OCI-LY3 (cell line): Measurements from ENCODE around the gene ATP5ME.
A peak's percentile ranks its signal among the peaks of the same experiment; 100 is the strongest.

Source experiments
- H2AFZ ChIP-seq: fragments of 200-600, 300-600 bp; shearing (Covaris generic); 2 replicates; pipeline ENCODE4 v1.6.0; 2014; ENCODE audit warnings: antibody characterized with exemption, low read depth, low read length
- H3K27ac ChIP-seq: fragments of 200-600, 300-600 bp; sonication (generic); 2 replicates; pipeline ENCODE4 v1.5.1; 2014; ENCODE audit warnings: mild to moderate bottlenecking, low read length, moderate library complexity, mixed read lengths
- H3K27me3 ChIP-seq: fragments of 200-600, 300-600 bp; sonication (generic); 2 replicates; pipeline ENCODE4 v1.6.1; 2014; ENCODE audit warnings: low read depth, low read length, mixed read lengths
- H3K36me3 ChIP-seq: fragments of 200-600, 300-600 bp; sonication (generic); replicated peaks from 2 replicates; pipeline ENCODE3; 2014; ENCODE audit warnings: low read depth, low read length, mixed read lengths
- H3K4me1 ChIP-seq: fragments of 300-600, 200-600 bp; sonication (generic); 2 replicates; pipeline ENCODE4 v1.6.1; 2014; ENCODE audit warnings: low read length, mixed read lengths
- H3K4me2 ChIP-seq: fragments of 200-600, 300-600 bp; sonication (generic); 2 replicates; pipeline ENCODE4 v1.6.1; 2014; ENCODE audit warnings: low read length, mixed read lengths
- H3K4me3 ChIP-seq: fragments of 300-600, 200-600 bp; sonication (generic); 2 replicates; pipeline ENCODE4 v1.5.1; 2014; ENCODE audit warnings: antibody characterized with exemption, mild to moderate bottlenecking, low read length, moderate library complexity
- H3K79me2 ChIP-seq: fragments of 300-600, 200-600 bp; shearing (Covaris generic); 2 replicates; pipeline ENCODE4 v1.6.1; 2014; ENCODE audit warnings: mild to moderate bottlenecking, low read length, mixed read lengths
- H3K9ac ChIP-seq: fragments of 300-600, 200-600 bp; shearing (Covaris generic); 2 replicates; pipeline ENCODE4 v1.6.0; 2014; ENCODE audit warnings: mild to moderate bottlenecking, low read length, moderate library complexity
- H3K9me3 ChIP-seq: fragments of 200-600, 300-600 bp; shearing (Covaris generic); 2 replicates; pipeline ENCODE4 v1.6.1; 2014; ENCODE audit warnings: low read length, mixed read lengths; ENCODE audit not compliant: insufficient read depth
- H4K20me1 ChIP-seq: fragments of 200-600, 300-600 bp; sonication (generic); 2 replicates; pipeline ENCODE4 v1.6.1; 2016; ENCODE audit warnings: low read length, mixed read lengths; ENCODE audit not compliant: insufficient read depth
- CTCF ChIP-seq: fragments of 200-600, 300-600 bp; sonication (generic); IDR thresholded peaks from 2 replicates; pipeline ENCODE4 v1.5.1; 2014; ENCODE audit warnings: antibody characterized with exemption, low read length, low read depth
- EZH2phosphoT487 ChIP-seq: fragments of 200-600 bp; shearing (Covaris generic); IDR thresholded peaks from 2 replicates; pipeline ENCODE4 v1.6.1; 2018; ENCODE audit warnings: antibody characterized with exemption, mixed run types, low read depth

The ATP5ME gene

GRCh38 chr4:666436-666810 lies 7.7 kb downstream of the ATP5ME start:
- H3K27ac ChIP-seq = no peak overlapping the region
- no peaks in the 10 kb centered on the region for H4K20me1 ChIP-seq
- TF ChIP-seq EZH2phosphoT487 (no peak), CTCF (no peak)
- H3K27me3 ChIP-seq = no peaks in the 10 kb centered on the region
- H3K4me1 ChIP-seq = no peaks in the 10 kb centered on the region
- H3K79me2 ChIP-seq = no peaks in the 10 kb centered on the region
- H3K9ac ChIP-seq = no peak overlapping the region
- H3K4me3 ChIP-seq = no peak overlapping the region
- H3K4me2 ChIP-seq = no peak overlapping the region
- H2AFZ ChIP-seq = no peak overlapping the region
- no peaks in the 10 kb centered on the region for H3K9me3 ChIP-seq
- H3K36me3 ChIP-seq = peaks cover 9% of the 10 kb centered on the region

DNA sequence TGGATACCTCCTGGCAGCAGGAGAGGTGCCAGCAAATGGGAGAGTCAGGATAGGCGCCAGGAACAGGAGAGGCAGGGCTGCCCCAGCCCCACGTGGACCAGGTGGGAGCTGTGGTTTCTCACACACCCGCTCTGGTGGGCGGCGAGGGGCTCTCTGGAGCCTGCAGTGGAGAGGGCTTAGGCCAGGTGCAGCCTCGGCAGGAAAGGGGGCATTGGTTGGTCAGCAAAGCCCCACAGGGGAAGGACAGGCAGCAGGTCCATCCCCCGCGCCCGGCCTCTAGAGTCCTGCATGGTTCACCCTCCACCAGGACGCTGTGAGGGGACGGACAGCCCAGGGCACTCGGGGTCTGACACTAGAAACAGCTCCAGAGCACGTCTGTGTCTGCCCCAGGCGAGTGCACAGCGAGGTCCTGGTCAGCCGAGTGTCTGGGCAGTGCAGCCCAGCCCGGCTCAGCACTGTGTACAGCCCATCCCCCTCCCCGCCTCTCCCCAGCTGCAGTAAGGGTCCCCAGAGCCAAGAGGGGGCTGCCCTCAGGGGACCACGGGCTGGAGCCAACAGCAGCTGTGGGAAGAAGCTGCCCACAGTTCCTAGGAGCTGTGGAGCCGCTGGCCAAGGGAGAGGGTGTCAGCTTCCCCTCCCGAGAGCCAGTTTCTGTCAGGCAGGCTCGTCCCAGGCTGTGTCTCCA lies 8.2 kb downstream of the ATP5ME start:
- Histone ChIP-seq H3K4me2 (no peak overlapping the region), H2AFZ (no peak overlapping the region), H3K27me3 (no peaks in the 10 kb centered on the region), H4K20me1 (no peaks in the 10 kb centered on the region), H3K79me2 (no peaks in the 10 kb centered on the region), H3K9ac (no peak overlapping the region), H3K4me3 (no peak overlapping the region), H3K9me3 (no peaks in the 10 kb centered on the region), H3K4me1 (no peaks in the 10 kb centered on the region), H3K27ac (no peak overlapping the region), H3K36me3 (peaks cover 8% of the 10 kb centered on the region)
- no peak for TF ChIP-seq CTCF
- no peak for TF ChIP-seq EZH2phosphoT487

- H3K27me3 ChIP-seq = no peaks in the 10 kb centered on the region
- no peak overlapping the region for H3K9ac ChIP-seq
- no peaks in the 10 kb centered on the region for H3K4me1 ChIP-seq
- no peak overlapping the region for H2AFZ ChIP-seq
- H3K4me2 ChIP-seq = no peak overlapping the region
- no peaks in the 10 kb centered on the region for H3K79me2 ChIP-seq
- H4K20me1 ChIP-seq = no peaks in the 10 kb centered on the region
- TF ChIP-seq CTCF (no peak), EZH2phosphoT487 (no peak)
- H3K4me3 ChIP-seq = no peak overlapping the region
- H3K27ac ChIP-seq = no peak overlapping the region
- H3K36me3 ChIP-seq = peaks cover 4% of the 10 kb centered on the region
- H3K9me3 ChIP-seq = no peaks in the 10 kb centered on the region
Observed at GRCh38 chr4:665381-665750, 8.7 kb downstream of the ATP5ME start.

GRCh38 chr4:664713-665231 lies 9.3 kb downstream of the ATP5ME start:
- peak overlapping the region; percentile 56 for H3K4me2 ChIP-seq
- no peak overlapping the region for H3K9ac ChIP-seq
- no peaks in the 10 kb centered on the region for H4K20me1 ChIP-seq
- TF ChIP-seq EZH2phosphoT487 (no peak), CTCF (no peak)
- H2AFZ ChIP-seq = no peak overlapping the region
- no peaks in the 10 kb centered on the region for H3K9me3 ChIP-seq
- no peaks in the 10 kb centered on the region for H3K4me1 ChIP-seq
- H3K36me3 ChIP-seq = peaks cover 2% of the 10 kb centered on the region
- H3K27me3 ChIP-seq = no peaks in the 10 kb centered on the region
- no peak overlapping the region for H3K27ac ChIP-seq
- H3K79me2 ChIP-seq = no peaks in the 10 kb centered on the region
- H3K4me3 ChIP-seq = 0 out of 2 replicates have a peak overlapping the region, but pooled peaks have one; percentile 81
